HG02973 (cell line): Measurements from ENCODE around the gene PHLDB1.
"Not testable (repeated sequence)": the region's sequence is repeated elsewhere in the genome, so short reads cannot be mapped to it uniquely, and the experiment has no call there.

ENCODE experiments used
- ATAC-seq: cut with Tn5 transposase; IDR thresholded peaks from one replicate; pipeline ENCODE4 v1.9.1; 2021; ENCODE audit warnings: moderate library complexity; ENCODE audit not compliant: unreplicated experiment

The PHLDB1 gene

GRCh38 chr11:118607401-118608359, at the start of gene PHLDB1:
Gene PHLDB1 (plus strand): TSS chr11:118607615. CDS start chr11:118613837, 6,222 bp downstream.
- no peak for ATAC-seq

DNA sequence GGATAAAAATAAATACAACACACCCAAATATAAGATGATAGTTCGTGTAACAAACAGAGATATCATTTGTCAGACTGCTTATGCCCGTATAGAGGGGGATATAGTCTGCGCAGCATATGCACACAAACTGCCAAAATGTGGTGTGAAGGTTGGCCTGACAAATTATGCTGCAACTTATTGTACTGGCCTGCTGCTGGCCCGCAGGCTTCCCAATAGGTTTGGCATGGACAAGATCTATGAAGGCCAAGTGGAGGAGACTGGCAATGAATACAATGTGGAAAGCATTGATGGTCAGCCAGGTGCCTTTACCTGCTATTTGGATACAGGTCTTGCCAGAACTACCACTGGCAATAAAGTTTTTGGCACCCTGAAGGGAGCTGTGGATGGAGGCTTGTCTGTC, 46.6 kb upstream of the PHLDB1 start:
- no peak for ATAC-seq

DNA sequence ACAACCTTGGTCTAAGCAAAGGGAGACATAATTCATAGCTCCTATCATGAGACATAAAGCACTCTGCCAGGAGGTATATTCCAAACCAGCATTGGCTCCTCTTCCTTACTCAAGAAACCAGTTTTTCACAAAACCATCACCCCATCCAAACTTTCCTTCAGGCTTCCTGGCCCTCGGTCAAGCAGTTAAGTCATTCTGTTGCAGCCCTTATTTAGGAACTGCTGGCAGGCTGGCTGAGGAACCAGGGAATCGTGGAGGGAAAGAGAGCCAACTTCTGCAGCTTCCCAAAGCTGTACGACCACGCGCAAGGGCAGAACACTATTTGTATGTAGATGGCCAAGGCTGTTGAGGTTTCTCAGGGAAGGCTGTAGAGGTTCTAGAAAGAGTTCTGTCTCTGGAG, 42.4 kb upstream of the PHLDB1 start:
- ATAC-seq, result no peak

- ATAC-seq, result no peak
Observed at GRCh38 chr11:118569670-118570069, 37.7 kb upstream of the PHLDB1 start.

GRCh38 chr11:118570787-118571186, 36.6 kb upstream of the PHLDB1 start:
- ATAC-seq, result no peak

- not testable (repeated sequence) for ATAC-seq
Observed at GRCh38 chr11:118571701-118572060, 35.7 kb upstream of the PHLDB1 start.

- ATAC-seq, result peak; percentile 63
Observed at GRCh38 chr11:118572061-118572980, 35.1 kb upstream of the PHLDB1 start, which contains the start of gene ARCN1. Gene ARCN1 (plus strand): TSS chr11:118572409. CDS start chr11:118572548, 139 bp downstream.

DNA sequence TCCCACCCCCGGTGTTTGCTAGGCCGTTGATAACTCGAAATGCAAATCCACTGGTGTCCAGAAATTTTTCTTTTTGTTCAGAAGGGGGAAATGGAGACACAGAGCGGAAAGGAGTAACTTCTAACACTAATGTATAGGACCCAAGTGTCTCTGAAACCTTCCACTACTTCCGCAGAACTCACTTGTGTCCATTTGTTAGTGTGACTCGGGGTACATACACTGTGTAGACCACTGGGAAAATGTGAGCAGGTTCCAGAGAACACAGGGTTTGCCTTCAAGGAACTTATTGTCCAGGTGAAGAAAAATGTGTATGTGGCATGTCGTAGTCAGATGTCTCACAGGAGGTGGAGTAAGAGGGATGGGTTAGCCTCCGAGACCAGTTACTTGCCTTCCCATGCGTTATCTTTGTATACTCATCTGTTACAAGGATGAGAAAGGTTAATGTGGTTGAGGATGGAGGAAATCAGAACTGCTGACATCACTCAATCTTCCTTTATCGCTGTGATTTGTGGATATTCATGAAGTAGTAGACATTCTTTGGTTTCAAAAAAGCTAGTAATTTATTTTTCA, 34.3 kb upstream of the PHLDB1 start:
- peak; percentile 28 for ATAC-seq

DNA sequence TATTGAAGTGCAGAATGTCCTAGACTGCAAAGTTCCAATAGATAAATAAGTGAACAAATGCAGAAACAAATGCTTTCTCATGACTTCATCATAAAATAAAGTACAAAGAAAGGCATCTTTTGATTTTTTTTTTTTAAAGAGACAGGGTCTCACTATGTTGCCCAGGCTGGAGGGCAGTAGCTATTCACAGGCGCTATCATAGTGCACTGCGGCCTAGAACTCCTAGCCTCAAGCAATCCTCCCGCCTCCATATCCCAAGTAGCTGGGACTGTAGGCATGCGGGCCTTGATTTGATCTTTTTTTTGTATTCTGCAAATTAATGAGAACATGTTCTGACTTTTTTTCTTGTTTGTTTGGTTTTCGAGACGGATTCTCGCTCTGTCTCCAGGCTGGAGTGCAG, 32.8 kb upstream of the PHLDB1 start:
- ATAC-seq, result no peak

DNA sequence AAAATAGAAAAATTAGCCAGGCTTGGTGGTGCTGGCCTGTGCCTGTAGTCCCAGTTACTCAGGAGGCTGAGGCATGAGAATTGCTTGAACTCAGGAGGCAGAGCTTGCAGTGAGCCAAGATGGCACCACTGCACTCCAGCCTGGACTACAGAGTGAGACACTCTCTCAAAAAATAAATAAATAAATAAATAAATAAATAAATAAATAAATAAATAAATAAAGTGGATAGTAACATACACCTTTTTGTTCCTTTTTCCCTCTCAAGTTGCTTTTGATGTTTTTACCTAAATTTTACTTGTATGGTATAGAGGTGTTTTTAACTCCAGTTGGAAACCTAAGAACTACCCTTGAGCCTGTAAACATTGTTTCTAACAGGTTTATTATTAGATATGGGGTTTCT, 29.4 kb upstream of the PHLDB1 start:
- ATAC-seq, result not testable (repeated sequence)

DNA sequence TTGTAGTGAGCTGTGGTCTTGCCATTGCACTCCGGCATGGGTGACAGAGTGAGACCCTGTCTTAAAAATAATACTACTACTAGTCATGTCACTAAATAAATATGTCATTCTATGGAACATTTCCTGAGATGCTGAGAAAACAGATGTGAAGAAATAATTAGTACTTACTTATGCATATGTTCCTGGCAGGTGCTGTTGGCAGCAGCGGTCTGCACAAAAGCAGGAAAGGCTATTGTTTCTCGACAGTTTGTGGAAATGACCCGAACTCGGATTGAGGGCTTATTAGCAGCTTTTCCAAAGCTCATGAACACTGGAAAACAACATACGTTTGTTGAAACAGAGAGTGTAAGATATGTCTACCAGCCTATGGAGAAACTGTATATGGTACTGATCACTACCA, 26.4 kb upstream of the PHLDB1 start:
- ATAC-seq, result no peak

DNA sequence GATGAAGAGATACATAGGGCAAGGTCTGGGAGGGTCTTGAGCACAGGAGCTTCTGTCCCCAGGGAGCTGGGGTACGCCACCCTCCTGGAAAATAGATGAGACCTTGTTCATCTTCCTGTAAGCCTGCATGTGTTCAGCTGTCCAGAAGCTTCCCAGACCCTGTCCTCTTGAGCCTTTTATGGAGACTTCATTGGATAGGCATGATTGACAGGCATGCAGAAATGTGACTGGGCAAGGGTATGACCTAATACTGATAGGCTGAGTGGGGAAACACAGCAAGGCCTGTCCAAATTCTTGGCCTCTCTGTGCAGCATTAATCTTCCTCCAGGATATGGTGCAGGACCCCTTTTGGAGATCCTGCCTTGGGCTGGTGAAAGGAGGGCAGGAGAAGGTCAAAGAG, 19.5 kb upstream of the PHLDB1 start:
- no peak for ATAC-seq

GRCh38 chr11:118592616-118593367, 14.6 kb upstream of the PHLDB1 start:
- ATAC-seq, result no peak

DNA sequence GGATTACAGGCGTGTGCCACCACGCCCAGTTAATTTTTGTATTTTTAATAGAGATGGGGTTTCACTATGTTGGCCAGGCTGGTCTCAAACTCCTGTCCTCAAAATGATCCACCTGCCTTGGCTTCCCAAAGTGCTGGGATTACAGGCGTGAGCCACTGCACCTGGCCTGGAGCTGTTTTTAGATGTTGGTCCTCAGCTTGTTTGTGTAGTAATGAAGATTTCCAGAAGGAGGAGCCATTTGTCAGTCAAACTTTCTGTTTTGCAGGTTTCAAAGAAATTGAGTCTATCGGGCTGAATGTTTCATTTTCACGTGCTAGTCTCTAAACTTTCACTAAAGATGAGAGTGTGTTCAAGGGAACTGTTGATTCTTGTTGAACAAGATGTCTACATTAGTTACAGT, 12.4 kb upstream of the PHLDB1 start:
- not testable (repeated sequence) for ATAC-seq

DNA sequence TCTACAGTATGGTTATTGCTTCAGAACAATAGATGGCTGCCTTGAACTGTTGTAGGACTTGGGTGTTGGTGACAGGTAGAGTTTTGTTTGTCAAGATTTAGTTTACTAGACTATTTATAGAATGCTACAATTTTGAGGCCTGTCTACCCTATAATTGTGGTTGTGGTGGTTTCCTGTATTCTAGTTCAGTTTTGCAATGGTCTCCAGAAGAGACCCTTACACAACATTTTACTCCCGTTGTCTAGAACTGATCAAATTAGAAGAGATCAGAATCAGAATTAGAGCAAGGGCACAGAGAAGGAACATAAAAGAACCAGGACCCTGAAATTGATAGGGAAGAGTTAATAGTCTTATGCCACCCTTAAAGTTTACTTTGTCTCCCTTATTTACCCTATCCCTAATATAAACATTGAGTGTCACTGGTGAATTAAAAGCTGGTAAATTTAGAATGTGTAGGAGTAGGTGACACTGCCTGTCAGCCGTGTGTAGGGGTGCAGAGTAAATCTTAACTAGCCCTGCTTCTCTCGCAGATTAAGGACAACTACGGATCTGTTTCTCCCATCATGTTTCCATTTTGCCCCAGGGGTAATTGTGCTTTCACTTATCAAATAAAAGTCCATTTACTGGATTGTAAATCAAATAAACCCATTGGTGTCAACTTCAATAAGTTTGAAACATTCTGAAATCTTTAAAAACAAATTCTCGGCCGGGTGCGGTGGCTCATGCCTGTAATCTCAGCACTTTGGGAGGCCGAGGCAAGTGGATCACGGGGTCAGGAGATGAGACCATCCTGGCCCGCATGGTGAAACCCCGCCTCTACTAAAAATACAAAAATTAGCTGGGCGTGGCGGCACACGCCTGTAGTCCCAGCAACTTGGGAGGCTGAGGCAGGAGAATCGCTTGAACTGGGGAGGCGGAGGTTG, 10.9 kb upstream of the PHLDB1 start:
- ATAC-seq, result no peak

- no peak for ATAC-seq
Observed at GRCh38 chr11:118597556-118597955, 9.9 kb upstream of the PHLDB1 start.

DNA sequence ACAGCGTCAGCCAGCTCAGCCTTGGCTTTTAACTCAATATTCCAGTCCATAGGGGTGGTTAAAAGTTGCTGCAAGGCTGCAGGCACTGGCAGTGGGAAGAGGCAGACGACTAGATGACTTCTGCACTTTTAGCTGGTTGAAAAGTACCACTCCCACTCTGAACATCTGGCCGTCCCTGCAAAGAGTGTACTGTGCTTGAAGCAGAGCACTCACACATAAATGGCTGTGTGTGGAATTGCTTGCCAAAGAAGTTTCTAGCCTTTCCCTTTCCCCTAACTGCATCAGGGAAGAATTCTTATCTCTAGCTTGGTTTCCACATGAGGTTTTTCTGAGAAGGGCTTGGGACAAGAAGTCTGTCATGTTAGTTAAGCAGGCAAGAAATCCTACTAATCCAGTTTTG, 5.1 kb upstream of the PHLDB1 start:
- no peak for ATAC-seq

GRCh38 chr11:118603709-118604108, 3.7 kb upstream of the PHLDB1 start:
- not testable (repeated sequence) for ATAC-seq

DNA sequence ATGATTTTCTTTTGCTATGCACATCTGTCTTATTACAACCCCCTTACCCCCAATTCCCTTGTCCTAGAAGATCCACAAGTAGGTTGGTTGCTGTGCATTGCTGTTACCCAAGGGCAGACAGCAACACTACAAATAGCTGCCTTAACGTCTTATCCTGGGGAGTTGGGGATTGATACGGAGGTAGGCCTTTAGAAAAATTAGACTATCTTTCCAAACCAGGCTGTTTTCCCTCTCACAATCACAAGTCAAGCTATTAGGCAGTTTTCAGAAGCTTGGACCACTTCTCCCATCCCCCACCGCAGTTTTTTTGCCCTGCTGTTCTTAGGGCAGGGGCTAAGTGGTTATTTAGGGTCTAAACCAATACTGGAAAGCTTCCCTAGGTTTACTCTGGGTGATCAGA, 2.8 kb upstream of the PHLDB1 start:
- ATAC-seq, result no peak
